ENCODE data around the gene CALD1.

CALD1 gene

GRCh38 chr7:134773164-134773563 lies 6.3 kb upstream of the CALD1 start:
- no peak for TF ChIP-seq EZH2phosphoT487 (conservative IDR thresholded peaks at IDR 0.05; ENCODE audit: low read length)
- TF ChIP-seq CTCF (IDR thresholded peaks at IDR 0.05; ENCODE audit: insufficient read depth, low read length, poor library complexity, severe bottlenecking), result no peak
- Histone ChIP-seq H3K4me2 (ENCODE audit: low read depth, low read length, poor library complexity, severe bottlenecking) (no peak overlapping the region), H3K27me3 (ENCODE audit: low read length) (no peaks in the 10 kb centered on the region), H3K9me2 (replicated peaks; ENCODE audit: insufficient read depth, low read length) (no peaks in the 10 kb centered on the region), H3K4me3 (ENCODE audit: insufficient read depth, low read length, poor library complexity, severe bottlenecking) (no peak overlapping the region), H3K9me3 (ENCODE audit: insufficient read depth, low read length) (no peaks in the 10 kb centered on the region), H3K79me2 (ENCODE audit: insufficient read depth, low read length) (no peaks in the 10 kb centered on the region), H3K36me3 (ENCODE audit: low read length) (no peaks in the 10 kb centered on the region), H3F3A (ENCODE audit: insufficient read depth) (no peaks in the 10 kb centered on the region), H4K20me1 (ENCODE audit: low read depth, low read length) (no peaks in the 10 kb centered on the region), H3K27ac (ENCODE audit: low read depth, low read length) (no peak overlapping the region), H2AFZ (ENCODE audit: low read depth, low read length, severe bottlenecking) (no peak overlapping the region), H3K9ac (ENCODE audit: low read length) (no peak overlapping the region)

GRCh38 chr7:134774119-134774518 lies 5.3 kb upstream of the CALD1 start:
- H3K27me3 ChIP-seq (ENCODE audit: low read length), result no peaks in the 10 kb centered on the region
- H3K36me3 ChIP-seq (ENCODE audit: low read length), result no peaks in the 10 kb centered on the region
- no peak overlapping the region for H2AFZ ChIP-seq (ENCODE audit: low read depth, low read length, severe bottlenecking)
- TF ChIP-seq EZH2phosphoT487 (conservative IDR thresholded peaks at IDR 0.05; ENCODE audit: low read length) (no peak), CTCF (IDR thresholded peaks at IDR 0.05; ENCODE audit: insufficient read depth, low read length, poor library complexity, severe bottlenecking) (no peak)
- H3K27ac ChIP-seq (ENCODE audit: low read depth, low read length), result no peak overlapping the region
- no peak overlapping the region for H3K4me3 ChIP-seq (ENCODE audit: insufficient read depth, low read length, poor library complexity, severe bottlenecking)
- no peaks in the 10 kb centered on the region for H4K20me1 ChIP-seq (ENCODE audit: low read depth, low read length)
- no peak overlapping the region for H3K9ac ChIP-seq (ENCODE audit: low read length)
- H3F3A ChIP-seq (ENCODE audit: insufficient read depth), result no peaks in the 10 kb centered on the region
- H3K79me2 ChIP-seq (ENCODE audit: insufficient read depth, low read length), result no peaks in the 10 kb centered on the region
- H3K4me2 ChIP-seq (ENCODE audit: low read depth, low read length, poor library complexity, severe bottlenecking), result no peak overlapping the region
- no peaks in the 10 kb centered on the region for H3K9me2 ChIP-seq (replicated peaks; ENCODE audit: insufficient read depth, low read length)
- no peaks in the 10 kb centered on the region for H3K9me3 ChIP-seq (ENCODE audit: insufficient read depth, low read length)

GRCh38 chr7:134777470-134777869 lies 2.0 kb upstream of the CALD1 start:
- Histone ChIP-seq H3K27ac (ENCODE audit: low read depth, low read length) (no peak overlapping the region), H3K27me3 (ENCODE audit: low read length) (no peaks in the 10 kb centered on the region), H3K9me3 (ENCODE audit: insufficient read depth, low read length) (no peaks in the 10 kb centered on the region), H3K4me3 (ENCODE audit: insufficient read depth, low read length, poor library complexity, severe bottlenecking) (no peak overlapping the region), H3K9ac (ENCODE audit: low read length) (no peak overlapping the region), H2AFZ (ENCODE audit: low read depth, low read length, severe bottlenecking) (no peak overlapping the region), H4K20me1 (ENCODE audit: low read depth, low read length) (no peaks in the 10 kb centered on the region), H3F3A (ENCODE audit: insufficient read depth) (no peaks in the 10 kb centered on the region), H3K4me2 (ENCODE audit: low read depth, low read length, poor library complexity, severe bottlenecking) (no peak overlapping the region), H3K79me2 (ENCODE audit: insufficient read depth, low read length) (no peaks in the 10 kb centered on the region), H3K9me2 (replicated peaks; ENCODE audit: insufficient read depth, low read length) (no peaks in the 10 kb centered on the region), H3K36me3 (ENCODE audit: low read length) (no peaks in the 10 kb centered on the region)
- TF ChIP-seq EZH2phosphoT487 (conservative IDR thresholded peaks at IDR 0.05; ENCODE audit: low read length) (no peak), CTCF (IDR thresholded peaks at IDR 0.05; ENCODE audit: insufficient read depth, low read length, poor library complexity, severe bottlenecking) (no peak)

All from SU-DHL-6 (cell line).